Neuronal stem cell (in vitro differentiated cells): ENCODE results near the gene PTPN18.

Experiments used
- DNase-seq: peaks from one replicate; pipeline ENCODE4 v3.0.0-alpha.2; 2013; ENCODE audit warnings: low spot score
- H2AFZ ChIP-seq: one replicate; pipeline ENCODE4 v1.6.1; 2013; ENCODE audit warnings: mild to moderate bottlenecking, low read length, inconsistent platforms
- H2AK5ac ChIP-seq: 2 replicates; pipeline ENCODE4 v1.6.1; 2013; ENCODE audit warnings: low read depth, mild to moderate bottlenecking, inconsistent platforms, low read length, moderate library complexity, mixed read lengths
- H2BK120ac ChIP-seq: 2 replicates; pipeline ENCODE4 v1.6.1; 2013; ENCODE audit warnings: low read depth, mild to moderate bottlenecking, inconsistent platforms, low read length, moderate library complexity, mixed read lengths
- H2BK12ac ChIP-seq: one replicate; pipeline ENCODE4 v1.6.1; 2013; ENCODE audit warnings: low read length, inconsistent platforms
- H2BK15ac ChIP-seq: 2 replicates; pipeline ENCODE4 v1.6.1; 2013; ENCODE audit warnings: mild to moderate bottlenecking, low read length, inconsistent platforms, mixed read lengths
- H2BK5ac ChIP-seq: one replicate; pipeline ENCODE4 v1.6.1; 2013; ENCODE audit warnings: inconsistent platforms, mild to moderate bottlenecking, low read length, moderate library complexity
- H3K14ac ChIP-seq: one replicate; pipeline ENCODE4 v1.6.1; 2013; ENCODE audit warnings: low read length, inconsistent platforms
- H3K18ac ChIP-seq: 2 replicates; pipeline ENCODE4 v1.6.1; 2013; ENCODE audit warnings: low read length, inconsistent platforms
- H3K23ac ChIP-seq: 2 replicates; pipeline ENCODE4 v1.6.1; 2013; ENCODE audit warnings: low read depth, mild to moderate bottlenecking, mixed read lengths, low read length, inconsistent platforms; ENCODE audit not compliant: poor library complexity
- H3K27ac ChIP-seq: replicated peaks from 3 replicates; pipeline ENCODE4 v1.5.1; 2013; ENCODE audit warnings: low read length, inconsistent platforms
- H3K27me3 ChIP-seq, 3 experiments: 2 replicates each; pipeline ENCODE4 v1.6.1; 2013; ENCODE audit warnings: low read length in 3 of 3, mild to moderate bottlenecking in 2 of 3, inconsistent platforms in 1 of 3, low read depth in 1 of 3, mixed read lengths in 1 of 3, moderate library complexity in 1 of 3; ENCODE audit not compliant: control insufficient read depth in 3 of 3, insufficient read depth in 3 of 3
- H3K36me3 ChIP-seq, 2 donors: replicated peaks in 1 of 2; 2 replicates each; pipeline ENCODE4 v1.6.1; 2013; ENCODE audit warnings: low read length in 2 of 2; ENCODE audit not compliant: control insufficient read depth in 2 of 2, insufficient read depth in 2 of 2
- H3K4ac ChIP-seq: 2 replicates; pipeline ENCODE4 v1.6.1; 2013; ENCODE audit warnings: inconsistent platforms, mild to moderate bottlenecking, low read length, moderate library complexity
- H3K4me1 ChIP-seq, 2 donors: 1 replicate in 1 of 2; 2 replicates in 1 of 2; pipeline ENCODE4 v1.6.1; 2013; ENCODE audit warnings: low read length in 2 of 2, low read depth in 1 of 2; ENCODE audit not compliant: control insufficient read depth in 2 of 2, insufficient read depth in 1 of 2
- H3K4me2 ChIP-seq: one replicate; pipeline ENCODE4 v1.6.1; 2013; ENCODE audit warnings: mild to moderate bottlenecking, low read length, inconsistent platforms; ENCODE audit not compliant: insufficient read depth, poor library complexity, severe bottlenecking
- H3K4me3 ChIP-seq, 2 donors: 2 replicates each; pipeline ENCODE4 v1.5.1; 2013; ENCODE audit warnings: low read length in 2 of 2, mild to moderate bottlenecking in 2 of 2, inconsistent platforms in 1 of 2, moderate library complexity in 1 of 2
- H3K79me1 ChIP-seq: one replicate; pipeline ENCODE4 v1.6.1; 2013; ENCODE audit warnings: low read depth, mild to moderate bottlenecking, inconsistent platforms, low read length, moderate library complexity
- H3K9ac ChIP-seq: one replicate; pipeline ENCODE4 v1.6.1; 2013; ENCODE audit warnings: mild to moderate bottlenecking, low read depth, low read length, inconsistent platforms; ENCODE audit not compliant: poor library complexity
- H3K9me3 ChIP-seq, 2 donors: replicated peaks in 1 of 2; 2 replicates each; pipeline versions ENCODE3 to v1.6.1; 2013; ENCODE audit warnings: low read length in 2 of 2, mild to moderate bottlenecking in 2 of 2, inconsistent platforms in 1 of 2, low read depth in 1 of 2, mixed read lengths in 1 of 2, moderate library complexity in 1 of 2; ENCODE audit not compliant: control insufficient read depth in 2 of 2, insufficient read depth in 1 of 2
- H4K8ac ChIP-seq: one replicate; pipeline ENCODE4 v1.6.1; 2013; ENCODE audit warnings: low read depth, mild to moderate bottlenecking, inconsistent platforms, low read length, moderate library complexity
- H4K91ac ChIP-seq: one replicate; pipeline ENCODE4 v1.6.1; 2013; ENCODE audit warnings: low read length, low read depth, mild to moderate bottlenecking, inconsistent platforms; ENCODE audit not compliant: poor library complexity
- WGBS, 2 donors: extraction: QIAGEN DNeasy Blood & Tissue Kit; methylation state at CpG; one replicate each; pipeline ENCODE4 v1.1.7; 2013; ENCODE audit warnings: missing lambda C conversion rate in 2 of 2, mixed read lengths in 1 of 2; ENCODE audit not compliant: insufficient read length in 2 of 2, insufficient replicate concordance in 1 of 2; ENCODE audit errors: extremely low coverage in 2 of 2; 5-methylcytosine and 5-hydroxymethylcytosine counted together

PTPN18 gene

GRCh38 chr2:130389358-130389757 lies 33.5 kb downstream of the PTPN18 start:
- peaks cover 7 to 11% of the 10 kb centered on the region in 2 donors for H3K4me1 ChIP-seq
- no peak overlapping the region for H2BK15ac ChIP-seq
- H3K27ac ChIP-seq = no peak overlapping the region
- H3K14ac ChIP-seq = no peak overlapping the region
- H2AFZ ChIP-seq = no peak overlapping the region
- no peak overlapping the region for H3K4me2 ChIP-seq
- H3K4me3 ChIP-seq = no peak overlapping the region
- H3K79me1 ChIP-seq = no peaks in the 10 kb centered on the region
- no peak overlapping the region for H2BK120ac ChIP-seq
- H3K36me3 ChIP-seq = no peaks in the 10 kb centered on the region
- H4K91ac ChIP-seq = no peak overlapping the region
- no peak overlapping the region for H3K4ac ChIP-seq
- peaks cover 0 to 3% (median 2%) of the 10 kb centered on the region in 3 experiments for H3K27me3 ChIP-seq
- H3K9me3 ChIP-seq = no peaks in the 10 kb centered on the region
- H2BK12ac ChIP-seq = no peak overlapping the region
- no peak overlapping the region for H3K23ac ChIP-seq
- no CpG with 5 or more reads among the region's 6 CpGs for WGBS, 2 donors
- no peak overlapping the region for H2AK5ac ChIP-seq
- H3K18ac ChIP-seq = no peak overlapping the region
- H4K8ac ChIP-seq = no peak overlapping the region
- no peak overlapping the region for H3K9ac ChIP-seq
- DNase-seq = no peak
- no peak overlapping the region for H2BK5ac ChIP-seq

- Histone ChIP-seq H2AK5ac (no peak overlapping the region), H2AFZ (no peak overlapping the region), H3K18ac (no peak overlapping the region), H4K91ac (no peak overlapping the region), H3K36me3 (no peaks in the 10 kb centered on the region), H3K9ac (no peak overlapping the region), H3K14ac (no peak overlapping the region), H2BK15ac (no peak overlapping the region), H3K27me3 (peaks cover 0 to 3% (median 2%) of the 10 kb centered on the region in 3 experiments), H3K4me1 (peaks cover 7 to 11% of the 10 kb centered on the region in 2 donors), H4K8ac (no peak overlapping the region), H2BK120ac (no peak overlapping the region), H3K4me2 (no peak overlapping the region), H2BK12ac (no peak overlapping the region), H3K23ac (no peak overlapping the region), H3K27ac (no peak overlapping the region), H3K4me3 (no peak overlapping the region), H2BK5ac (no peak overlapping the region), H3K4ac (no peak overlapping the region), H3K9me3 (no peaks in the 10 kb centered on the region), H3K79me1 (no peaks in the 10 kb centered on the region)
- no peak for DNase-seq
- WGBS, 2 donors = no CpG with 5 or more reads among the region's 3 CpGs
Observed at GRCh38 chr2:130389783-130390182, 33.9 kb downstream of the PTPN18 start.

- H3K18ac ChIP-seq = peak overlapping the region; percentile 72
- H2BK15ac ChIP-seq = no peak overlapping the region
- H2BK120ac ChIP-seq = no peak overlapping the region
- no CpG with 5 or more reads among the region's 16 CpGs for WGBS, 2 donors
- no peak overlapping the region for H3K27ac ChIP-seq
- peak overlapping the region; percentile 64 for H3K4me2 ChIP-seq
- H4K91ac ChIP-seq = peak overlapping the region; percentile 35
- no peak overlapping the region for H3K9ac ChIP-seq
- no peaks in the 10 kb centered on the region for H3K36me3 ChIP-seq
- peak overlapping the region in 1 of 2 donors; percentile 62 for H3K4me3 ChIP-seq
- peak overlapping the region; percentile 40 for H3K14ac ChIP-seq
- H2AFZ ChIP-seq = peak overlapping the region; percentile 97
- H2BK5ac ChIP-seq = no peak overlapping the region
- no peaks in the 10 kb centered on the region for H3K79me1 ChIP-seq
- H3K9me3 ChIP-seq = no peaks in the 10 kb centered on the region
- H2BK12ac ChIP-seq = no peak overlapping the region
- H3K27me3 ChIP-seq = peaks cover 0 to 3% (median 2%) of the 10 kb centered on the region in 3 experiments
- H3K4me1 ChIP-seq = peaks cover 7 to 11% of the 10 kb centered on the region in 2 donors
- no peak overlapping the region for H2AK5ac ChIP-seq
- no peak for DNase-seq
- no peak overlapping the region for H4K8ac ChIP-seq
- H3K23ac ChIP-seq = no peak overlapping the region
- no peak overlapping the region for H3K4ac ChIP-seq
Observed at GRCh38 chr2:130390460-130391057, 34.7 kb downstream of the PTPN18 start.

GRCh38 chr2:130391058-130391871 lies 35.4 kb downstream of the PTPN18 start:
- WGBS, 2 donors = no CpG with 5 or more reads among the region's 59 CpGs
- no peak overlapping the region for H2AK5ac ChIP-seq
- peak overlapping the region; percentile 89 for H3K18ac ChIP-seq
- H3K36me3 ChIP-seq = no peaks in the 10 kb centered on the region
- DNase-seq = peak; percentile 44
- H2AFZ ChIP-seq = peak overlapping the region; percentile 97
- peaks cover 0 to 3% (median 2%) of the 10 kb centered on the region in 3 experiments for H3K27me3 ChIP-seq
- no peaks in the 10 kb centered on the region for H3K9me3 ChIP-seq
- peak overlapping the region; percentile 63 for H3K9ac ChIP-seq
- H3K23ac ChIP-seq = no peak overlapping the region
- H2BK12ac ChIP-seq = no peak overlapping the region
- peak overlapping the region; percentile 40 for H3K14ac ChIP-seq
- H3K4ac ChIP-seq = no peak overlapping the region
- peaks cover 7 to 11% of the 10 kb centered on the region in 2 donors for H3K4me1 ChIP-seq
- H4K8ac ChIP-seq = no peak overlapping the region
- peak overlapping the region; percentile 64 for H3K4me2 ChIP-seq
- H3K27ac ChIP-seq = no peak overlapping the region
- peak overlapping the region; percentile 74 for H2BK120ac ChIP-seq
- H3K4me3 ChIP-seq = peak overlapping the region; percentile 62 to 96
- H4K91ac ChIP-seq = peak overlapping the region; percentile 35
- no peak overlapping the region for H2BK15ac ChIP-seq
- H2BK5ac ChIP-seq = no peak overlapping the region
- H3K79me1 ChIP-seq = no peaks in the 10 kb centered on the region
